HG02759 (cell line): Measurements from ENCODE around the gene HSPA9.

ENCODE experiments used
- ATAC-seq: cut with Tn5 transposase; IDR thresholded peaks from one replicate; pipeline ENCODE4 v1.9.1; 2021; ENCODE audit warnings: mild to moderate bottlenecking, moderate library complexity; ENCODE audit not compliant: unreplicated experiment

The HSPA9 gene

GRCh38 chr5:138596105-138596881, 21.1 kb upstream of the HSPA9 start:
- no peak for ATAC-seq

- no peak for ATAC-seq
These were observed 20.1 kb upstream of the HSPA9 start for GRCh38 chr5:138595180-138595795.

- no peak for ATAC-seq
These were observed 19.3 kb upstream of the HSPA9 start for GRCh38 chr5:138594305-138595058.

- no peak for ATAC-seq
These were observed 13.0 kb upstream of the HSPA9 start for GRCh38 chr5:138588013-138588788.

- no peak for ATAC-seq
These were observed 10.0 kb upstream of the HSPA9 start for GRCh38 chr5:138585157-138585556.

- no peak for ATAC-seq
These were observed 8.9 kb upstream of the HSPA9 start for GRCh38 chr5:138583984-138584637.

- ATAC-seq, result no peak
These were observed 7.8 kb upstream of the HSPA9 start for GRCh38 chr5:138582959-138583358.

- no peak for ATAC-seq
These were observed 5.6 kb upstream of the HSPA9 start for GRCh38 chr5:138580777-138581176.

- ATAC-seq, result no peak
These were observed 4.8 kb upstream of the HSPA9 start for GRCh38 chr5:138580001-138580400.

- no peak for ATAC-seq
These were observed 4.3 kb upstream of the HSPA9 start for GRCh38 chr5:138579517-138579863.

- ATAC-seq, result no peak
These were observed 2.3 kb upstream of the HSPA9 start for GRCh38 chr5:138577452-138577851.

GRCh38 chr5:138574744-138575193, 432 bp downstream of the HSPA9 start:
- ATAC-seq, result peak; percentile 26

GRCh38 chr5:138573949-138574670, 1.1 kb downstream of the HSPA9 start:
- ATAC-seq, result no peak

- ATAC-seq, result no peak
These were observed 2.0 kb downstream of the HSPA9 start for GRCh38 chr5:138573223-138573622.

- ATAC-seq, result no peak
These were observed 4.3 kb downstream of the HSPA9 start for GRCh38 chr5:138570871-138571270.

- no peak for ATAC-seq
These were observed 5.4 kb downstream of the HSPA9 start for GRCh38 chr5:138569782-138570181.

GRCh38 chr5:138568061-138568824, 7.0 kb downstream of the HSPA9 start:
- ATAC-seq, result no peak

GRCh38 chr5:138566792-138567191, 8.4 kb downstream of the HSPA9 start:
- ATAC-seq, result no peak
